Fibroblast of lung (primary cell): Measurements from ENCODE around the gene POU2AF2. TPM values are rescaled to one million over a fixed set of nuclear protein-coding genes. Genes with fewer than 3 reads are reported as not detected.
"Not testable (repeated sequence)": the region's sequence is repeated elsewhere in the genome, so short reads cannot be mapped to it uniquely, and the experiment has no call there.

ENCODE experiments used
- DNase-seq, 2 donors: peaks; one replicate each; pipeline versions ENCODE4 v3.0.0 to v3.0.0-alpha.2; 2010; ENCODE audit warnings: low read depth in 2 of 2
- H2AFZ ChIP-seq: 2 replicates; pipeline ENCODE4 v1.5.1; 2012; ENCODE audit warnings: low read length, control low read depth, inconsistent platforms
- H3K27ac ChIP-seq: 2 replicates; pipeline ENCODE4 v1.5.1; 2011; ENCODE audit warnings: low read length, control low read depth; ENCODE audit not compliant: insufficient read depth
- H3K27me3 ChIP-seq: 2 replicates; pipeline ENCODE4 v1.5.1; 2011; ENCODE audit warnings: mild to moderate bottlenecking, low read length; ENCODE audit not compliant: control insufficient read depth, insufficient read depth
- H3K36me3 ChIP-seq: 2 replicates; pipeline ENCODE4 v1.5.1; 2011; ENCODE audit warnings: low read length; ENCODE audit not compliant: control insufficient read depth, insufficient read depth
- H3K4me1 ChIP-seq: 2 replicates; pipeline ENCODE4 v1.5.1; 2011; ENCODE audit warnings: low read length; ENCODE audit not compliant: control insufficient read depth, insufficient read depth; ENCODE audit errors: extremely low read depth
- H3K4me2 ChIP-seq: 2 replicates; pipeline ENCODE4 v1.5.1; 2011; ENCODE audit warnings: low read length, control low read depth; ENCODE audit not compliant: insufficient read depth; ENCODE audit errors: extremely low read depth
- H3K4me3 ChIP-seq, 4 experiments: fragments of 200-600 bp in 1 of 4; sonication (generic) in 1 of 4; replicated peaks in 1 of 4; 2 replicates each; pipeline ENCODE4 v1.5.1; 2011 to 2016; ENCODE audit warnings: low read length in 4 of 4, low read depth in 3 of 4, mild to moderate bottlenecking in 3 of 4, control low read depth in 2 of 4, inconsistent platforms in 1 of 4, mixed read lengths in 1 of 4; ENCODE audit not compliant: insufficient read depth in 1 of 4; ENCODE audit errors: control extremely low read depth in 1 of 4
- H3K79me2 ChIP-seq: 2 replicates; pipeline ENCODE4 v1.5.1; 2012; ENCODE audit warnings: mild to moderate bottlenecking, low read length, inconsistent platforms; ENCODE audit not compliant: control insufficient read depth, insufficient read depth
- H3K9ac ChIP-seq: 2 replicates; pipeline ENCODE4 v1.5.1; 2011; ENCODE audit warnings: mild to moderate bottlenecking, low read length, control low read depth; ENCODE audit not compliant: insufficient read depth
- H3K9me3 ChIP-seq: 2 replicates; pipeline ENCODE4 v1.5.1; 2012; ENCODE audit warnings: low read depth, low read length; ENCODE audit not compliant: control insufficient read depth, insufficient read depth
- H4K20me1 ChIP-seq: 2 replicates; pipeline ENCODE4 v1.5.1; 2011; ENCODE audit warnings: low read length; ENCODE audit not compliant: control insufficient read depth, insufficient read depth; ENCODE audit errors: extremely low read depth
- CTCF ChIP-seq, 2 donors: IDR thresholded peaks in 1 of 2; conservative IDR thresholded peaks in 1 of 2; 1 replicate in 1 of 2; 2 replicates in 1 of 2; pipeline ENCODE4 v1.5.1; 2011 to 2012; ENCODE audit warnings: low read length in 2 of 2, control low read depth in 1 of 2, inconsistent platforms in 1 of 2, low read depth in 1 of 2, mild to moderate bottlenecking in 1 of 2
- EZH2 ChIP-seq: IDR thresholded peaks from 2 replicates; pipeline ENCODE4 v1.5.1; 2012; ENCODE audit warnings: low read length, control low read depth, mild to moderate bottlenecking; ENCODE audit errors: missing control alignments
- polyA plus RNA-seq, 2 donors: library from polyadenylated mRNA; depleted of rRNA in 1 of 2; stranded (reverse) in 1 of 2; unstranded in 1 of 2; fragments of >200 nt; gene quantifications; 2 replicates each; pipeline ENCODE4 v1.2.1, GENCODE V29; 2011 to 2012; ENCODE audit warnings: missing spikeins in 1 of 2
- total RNA-seq: library from RNA; depleted of rRNA; stranded (reverse); fragments of >200 nt; gene quantifications from 2 replicates; pipeline ENCODE4 v1.2.1, GENCODE V29; 2014

Gene POU2AF2
- total and polyA plus RNA-seq, 2 donors (not counting 1 experiment from before 2014, with no cell fraction given), result not detected

DNA sequence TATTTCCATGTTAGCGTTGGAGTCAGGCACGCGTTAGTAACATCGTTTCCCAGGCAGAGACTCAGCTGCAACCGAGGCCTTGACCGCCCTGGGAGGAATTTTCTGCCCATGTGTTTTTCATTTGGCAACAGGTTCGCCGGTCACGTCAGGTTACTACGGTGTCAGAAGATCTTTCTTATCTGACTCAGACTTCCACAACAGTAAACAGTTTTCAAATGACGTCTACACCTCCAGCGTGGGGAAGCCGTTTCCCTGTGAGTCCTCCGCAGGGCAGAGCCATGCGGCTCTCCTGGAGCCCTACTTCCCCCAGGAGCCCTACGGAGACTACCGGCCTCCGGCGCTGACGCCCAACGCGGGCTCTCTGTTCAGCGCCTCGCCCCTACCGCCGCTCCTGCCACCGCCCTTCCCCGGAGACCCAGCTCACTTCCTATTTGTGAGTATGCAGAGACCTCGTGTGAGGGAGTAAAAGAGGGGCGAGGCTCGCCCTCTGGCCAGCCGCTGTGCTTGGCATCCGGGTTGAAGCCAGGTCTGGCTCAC, 38.5 kb downstream of the POU2AF2 start:
- Histone ChIP-seq H3K36me3 (no peaks in the 10 kb centered on the region), H4K20me1 (no peaks in the 10 kb centered on the region), H3K79me2 (no peaks in the 10 kb centered on the region), H3K9me3 (no peaks in the 10 kb centered on the region), H3K4me3 (no peak overlapping the region), H3K27ac (no peak overlapping the region), H3K4me2 (no peak overlapping the region), H3K27me3 (no peaks in the 10 kb centered on the region), H3K4me1 (no peaks in the 10 kb centered on the region), H2AFZ (no peak overlapping the region), H3K9ac (no peak overlapping the region)
- TF ChIP-seq EZH2 (no peak), CTCF (conservative IDR thresholded peaks at IDR 0.05 in 1 of 2, IDR thresholded peaks at IDR 0.05 in 1 of 2; ENCODE audit: low read depth in 1 of 2, low read length in 2 of 2) (no peak)
- peak in 1 of 2 donors; percentile 12 for DNase-seq

DNA sequence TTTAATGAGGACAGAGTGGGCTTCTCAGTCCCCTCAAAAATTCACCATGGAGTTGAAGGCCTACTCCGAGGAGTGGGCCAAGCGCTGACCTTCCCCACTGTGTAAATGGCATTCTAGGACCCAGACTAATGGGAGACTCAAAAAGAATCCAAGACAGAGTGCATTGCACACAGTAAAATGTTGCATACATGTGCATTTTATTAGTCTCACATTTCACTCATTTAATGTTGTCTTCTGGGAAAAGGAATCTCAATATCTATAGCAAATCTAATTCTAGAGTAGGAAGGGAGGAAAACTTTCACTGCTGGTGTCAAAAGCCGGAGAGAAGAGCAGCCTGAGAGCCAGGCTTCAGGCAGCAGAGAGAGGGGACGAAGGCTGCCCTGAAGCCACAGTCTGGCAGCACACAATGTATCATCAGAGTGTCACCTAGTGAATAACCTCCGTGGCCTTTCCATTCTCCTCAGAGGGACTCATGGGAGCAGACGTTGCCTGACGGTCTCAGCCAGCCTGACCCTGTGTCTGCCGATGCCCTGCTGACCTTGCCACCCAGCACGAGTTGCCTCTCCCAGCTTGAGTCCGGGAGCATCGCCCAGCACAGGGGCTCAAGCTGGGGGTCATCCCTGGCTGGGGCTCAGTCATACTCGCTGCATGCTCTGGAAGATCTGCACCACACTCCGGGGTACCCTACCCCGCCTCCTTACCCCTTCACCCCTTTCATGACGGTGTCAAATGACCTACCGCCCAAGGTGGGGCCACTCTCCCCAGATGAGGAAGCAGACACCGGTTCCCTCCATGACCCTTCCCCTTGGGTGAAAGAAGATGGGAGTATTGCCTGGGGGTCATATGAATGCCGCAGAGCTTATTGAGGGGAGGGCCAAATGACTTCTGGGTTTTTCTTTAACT, 39.9 kb downstream of the POU2AF2 start:
- Histone ChIP-seq H3K4me1 (no peaks in the 10 kb centered on the region), H3K27me3 (no peaks in the 10 kb centered on the region), H3K9me3 (no peaks in the 10 kb centered on the region), H2AFZ (no peak overlapping the region), H3K79me2 (no peaks in the 10 kb centered on the region), H3K27ac (no peak overlapping the region), H3K4me2 (no peak overlapping the region), H3K4me3 (no peak overlapping the region), H4K20me1 (no peaks in the 10 kb centered on the region), H3K9ac (no peak overlapping the region), H3K36me3 (no peaks in the 10 kb centered on the region)
- DNase-seq, result no peak
- TF ChIP-seq EZH2 (no peak), CTCF (conservative IDR thresholded peaks at IDR 0.05 in 1 of 2, IDR thresholded peaks at IDR 0.05 in 1 of 2; ENCODE audit: low read depth in 1 of 2, low read length in 2 of 2) (no peak)

- H4K20me1 ChIP-seq, result no peaks in the 10 kb centered on the region
- no peaks in the 10 kb centered on the region for H3K36me3 ChIP-seq
- DNase-seq, result no peak
- H3K4me3 ChIP-seq, result no peak overlapping the region
- no peak overlapping the region for H2AFZ ChIP-seq
- H3K79me2 ChIP-seq, result no peaks in the 10 kb centered on the region
- TF ChIP-seq EZH2, result no peak
- no peak for TF ChIP-seq CTCF (conservative IDR thresholded peaks at IDR 0.05 in 1 of 2, IDR thresholded peaks at IDR 0.05 in 1 of 2; ENCODE audit: low read depth in 1 of 2, low read length in 2 of 2)
- H3K9ac ChIP-seq, result no peak overlapping the region
- no peaks in the 10 kb centered on the region for H3K4me1 ChIP-seq
- H3K4me2 ChIP-seq, result no peak overlapping the region
- H3K9me3 ChIP-seq, result no peaks in the 10 kb centered on the region
- H3K27ac ChIP-seq, result no peak overlapping the region
- H3K27me3 ChIP-seq, result no peaks in the 10 kb centered on the region
These were observed 46.2 kb downstream of the POU2AF2 start for GRCh38 chr11:111291764-111292163.

GRCh38 chr11:111292408-111292807, 46.9 kb downstream of the POU2AF2 start:
- H3K79me2 ChIP-seq, H3K9me3 ChIP-seq, H3K4me1 ChIP-seq, H3K4me3 ChIP-seq, DNase-seq, H3K36me3 ChIP-seq, H4K20me1 ChIP-seq, H3K27me3 ChIP-seq, H3K4me2 ChIP-seq, H2AFZ ChIP-seq, H3K27ac ChIP-seq, H3K9ac ChIP-seq: not testable (repeated sequence)
